ENCODE data around the gene FGFBP3.
"Not testable (repeated sequence)": the region's sequence is repeated elsewhere in the genome, so short reads cannot be mapped to it uniquely, and the experiment has no call there.

The FGFBP3 gene

GRCh38 chr10:91897421-91897820, 11.9 kb downstream of the FGFBP3 start:
- no peak for FAIRE-seq

GRCh38 chr10:91896212-91896756, 13.0 kb downstream of the FGFBP3 start:
- no peak for FAIRE-seq

- not testable (repeated sequence) for FAIRE-seq
Observed at GRCh38 chr10:91894261-91894685, 15.0 kb downstream of the FGFBP3 start.

GRCh38 chr10:91893051-91893450, 16.2 kb downstream of the FGFBP3 start:
- FAIRE-seq, result no peak

GRCh38 chr10:91891125-91892001, 17.9 kb downstream of the FGFBP3 start:
- peak; percentile 91 for FAIRE-seq

- FAIRE-seq, result no peak
Observed at GRCh38 chr10:91887272-91888076, 21.8 kb downstream of the FGFBP3 start.

- FAIRE-seq, result peak; percentile 89
Observed at GRCh38 chr10:91886954-91887271, 22.4 kb downstream of the FGFBP3 start.

- no peak for FAIRE-seq
Observed at GRCh38 chr10:91885362-91886079, 23.8 kb downstream of the FGFBP3 start.

- FAIRE-seq, result no peak
Observed at GRCh38 chr10:91884536-91884935, 24.8 kb downstream of the FGFBP3 start.

GRCh38 chr10:91883549-91884444, 25.5 kb downstream of the FGFBP3 start:
- peak; percentile 96 for FAIRE-seq

- peak; percentile 95 for FAIRE-seq
Observed at GRCh38 chr10:91880310-91880709, 29.0 kb downstream of the FGFBP3 start.

GRCh38 chr10:91879515-91880170, 29.6 kb downstream of the FGFBP3 start:
- peak; percentile 47 for FAIRE-seq

- no peak for FAIRE-seq
Observed at GRCh38 chr10:91875779-91876178, 33.5 kb downstream of the FGFBP3 start.

- no peak for FAIRE-seq
Observed at GRCh38 chr10:91875156-91875555, 34.1 kb downstream of the FGFBP3 start.

- FAIRE-seq, result no peak
Observed at GRCh38 chr10:91865562-91866081, 43.7 kb downstream of the FGFBP3 start.

GRCh38 chr10:91864744-91865143, 44.5 kb downstream of the FGFBP3 start:
- FAIRE-seq, result no peak

GRCh38 chr10:91864099-91864498, 45.2 kb downstream of the FGFBP3 start:
- no peak for FAIRE-seq

GRCh38 chr10:91860885-91861284, 48.4 kb downstream of the FGFBP3 start:
- FAIRE-seq, result no peak

- FAIRE-seq, result no peak
Observed at GRCh38 chr10:91856637-91857036, 52.6 kb downstream of the FGFBP3 start.
